ENCODE data around the gene ACSM2B.
"Not testable (repeated sequence)": the region's sequence is repeated elsewhere in the genome, so short reads cannot be mapped to it uniquely, and the experiment has no call there.

The ACSM2B gene

GRCh38 chr16:20517149-20517548, 59.0 kb downstream of the ACSM2B start:
- no peak overlapping the region for H3K4me3 ChIP-seq (ENCODE audit: low read depth, low read length)
- H3K9me3 ChIP-seq (ENCODE audit: severe bottlenecking) = no peaks in the 10 kb centered on the region
- TF ChIP-seq, protein P1, sequence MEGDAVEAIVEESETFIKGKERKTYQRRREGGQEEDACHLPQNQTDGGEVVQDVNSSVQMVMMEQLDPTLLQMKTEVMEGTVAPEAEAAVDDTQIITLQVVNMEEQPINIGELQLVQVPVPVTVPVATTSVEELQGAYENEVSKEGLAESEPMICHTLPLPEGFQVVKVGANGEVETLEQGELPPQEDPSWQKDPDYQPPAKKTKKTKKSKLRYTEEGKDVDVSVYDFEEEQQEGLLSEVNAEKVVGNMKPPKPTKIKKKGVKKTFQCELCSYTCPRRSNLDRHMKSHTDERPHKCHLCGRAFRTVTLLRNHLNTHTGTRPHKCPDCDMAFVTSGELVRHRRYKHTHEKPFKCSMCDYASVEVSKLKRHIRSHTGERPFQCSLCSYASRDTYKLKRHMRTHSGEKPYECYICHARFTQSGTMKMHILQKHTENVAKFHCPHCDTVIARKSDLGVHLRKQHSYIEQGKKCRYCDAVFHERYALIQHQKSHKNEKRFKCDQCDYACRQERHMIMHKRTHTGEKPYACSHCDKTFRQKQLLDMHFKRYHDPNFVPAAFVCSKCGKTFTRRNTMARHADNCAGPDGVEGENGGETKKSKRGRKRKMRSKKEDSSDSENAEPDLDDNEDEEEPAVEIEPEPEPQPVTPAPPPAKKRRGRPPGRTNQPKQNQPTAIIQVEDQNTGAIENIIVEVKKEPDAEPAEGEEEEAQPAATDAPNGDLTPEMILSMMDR (IDR thresholded peaks at IDR 0.05; ENCODE audit: low read depth, low read length) = no peak
- no peak for DNase-seq
- no peaks in the 10 kb centered on the region for H3K36me3 ChIP-seq
- H3K27ac ChIP-seq = no peak overlapping the region
- H3K27me3 ChIP-seq (ENCODE audit: insufficient read depth, low read depth, severe bottlenecking) = peaks cover 39% of the 10 kb centered on the region

GRCh38 chr16:20515688-20516090, 60.5 kb downstream of the ACSM2B start:
- no peak overlapping the region for H3K27ac ChIP-seq
- TF ChIP-seq, protein P1 (IDR thresholded peaks at IDR 0.05; ENCODE audit: low read depth, low read length) = no peak
- peaks cover 36% of the 10 kb centered on the region for H3K27me3 ChIP-seq (ENCODE audit: insufficient read depth, low read depth, severe bottlenecking)
- DNase-seq = no peak
- no peaks in the 10 kb centered on the region for H3K36me3 ChIP-seq
- H3K4me3 ChIP-seq (ENCODE audit: low read depth, low read length) = no peak overlapping the region
- H3K9me3 ChIP-seq (ENCODE audit: severe bottlenecking) = no peaks in the 10 kb centered on the region

DNA sequence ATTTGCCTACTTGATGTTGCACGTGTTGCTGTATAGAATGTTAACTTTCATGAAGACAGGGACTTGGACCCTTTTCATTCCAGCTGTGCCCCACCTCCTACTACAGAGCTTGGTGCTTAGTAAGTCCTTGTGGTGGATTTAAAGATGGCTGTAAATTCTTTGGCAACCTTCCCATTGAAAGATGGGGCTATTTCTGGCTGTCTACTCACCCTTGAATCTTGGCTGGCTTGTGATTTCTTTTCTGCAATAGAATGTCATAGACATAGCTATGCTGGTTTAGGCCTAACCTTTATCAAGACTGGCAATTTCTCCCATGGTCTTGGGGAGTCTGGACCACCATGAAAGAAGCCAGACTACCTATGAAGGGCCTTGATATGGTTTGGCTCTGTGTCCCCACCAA, 65.8 kb downstream of the ACSM2B start:
- Histone ChIP-seq H3K36me3 (no peaks in the 10 kb centered on the region), H3K27ac (no peak overlapping the region), H3K9me3 (ENCODE audit: severe bottlenecking) (peaks cover 3% of the 10 kb centered on the region), H3K27me3 (ENCODE audit: insufficient read depth, low read depth, severe bottlenecking) (peaks cover 41% of the 10 kb centered on the region), H3K4me3 (ENCODE audit: low read depth, low read length) (no peak overlapping the region)
- TF ChIP-seq, protein P1 (IDR thresholded peaks at IDR 0.05; ENCODE audit: low read depth, low read length) = no peak
- no peak for DNase-seq

DNA sequence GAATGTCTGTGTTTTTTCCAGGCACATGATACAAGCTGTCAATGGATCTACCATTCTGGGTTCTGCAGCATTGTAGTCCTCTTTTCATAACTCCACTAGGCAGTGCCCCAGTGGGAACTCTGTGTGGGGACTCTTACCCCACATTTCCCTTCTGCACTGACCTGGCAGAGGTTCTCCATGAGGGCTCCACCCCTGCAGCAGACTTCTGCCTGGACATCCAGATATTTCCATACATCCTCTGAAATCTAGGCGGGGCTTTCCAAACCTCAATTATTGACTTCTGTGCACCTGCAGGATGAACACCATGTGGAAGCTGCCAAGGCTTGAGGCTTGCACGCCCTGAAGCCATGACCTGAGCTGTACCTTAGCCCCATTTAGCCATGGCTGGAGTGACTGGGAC, 68.9 kb downstream of the ACSM2B start:
- no peak overlapping the region for H3K27ac ChIP-seq
- TF ChIP-seq, protein P1 (IDR thresholded peaks at IDR 0.05; ENCODE audit: low read depth, low read length) = no peak
- peaks cover 3% of the 10 kb centered on the region for H3K9me3 ChIP-seq (ENCODE audit: severe bottlenecking)
- H3K36me3 ChIP-seq = no peaks in the 10 kb centered on the region
- no peak for DNase-seq
- no peak overlapping the region for H3K4me3 ChIP-seq (ENCODE audit: low read depth, low read length)
- peaks cover 28% of the 10 kb centered on the region for H3K27me3 ChIP-seq (ENCODE audit: insufficient read depth, low read depth, severe bottlenecking)

GRCh38 chr16:20504418-20504817, 71.7 kb downstream of the ACSM2B start:
- Histone ChIP-seq H3K4me3 (ENCODE audit: low read depth, low read length) (no peak overlapping the region), H3K27me3 (ENCODE audit: insufficient read depth, low read depth, severe bottlenecking) (peaks cover 14% of the 10 kb centered on the region), H3K9me3 (ENCODE audit: severe bottlenecking) (peaks cover 3% of the 10 kb centered on the region), H3K36me3 (no peaks in the 10 kb centered on the region), H3K27ac (no peak overlapping the region)
- TF ChIP-seq, protein P1 (IDR thresholded peaks at IDR 0.05; ENCODE audit: low read depth, low read length) = no peak
- DNase-seq = no peak

DNA sequence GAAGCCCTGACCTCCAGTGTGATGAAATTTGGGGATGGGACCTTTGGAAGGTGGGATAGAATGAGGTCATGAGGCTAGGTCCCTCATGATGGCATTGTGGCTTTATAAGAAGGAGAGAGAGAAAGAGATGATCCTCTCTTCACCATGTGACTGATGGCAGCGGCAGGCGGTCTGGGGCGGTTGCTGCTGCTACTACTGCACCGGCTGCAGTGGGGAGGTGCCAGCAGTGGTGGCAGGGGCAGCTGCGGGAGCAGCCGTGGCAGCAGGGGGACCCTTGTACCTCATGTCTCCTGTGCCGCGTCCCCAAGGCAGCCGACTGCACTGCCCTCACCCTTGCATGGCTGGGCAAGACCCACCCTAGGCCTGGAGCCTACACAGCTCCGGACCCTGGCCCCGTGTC, 84.7 kb downstream of the ACSM2B start:
- DNase-seq; H3K36me3 ChIP-seq; H3K27ac ChIP-seq; H3K27me3 ChIP-seq (ENCODE audit: insufficient read depth, low read depth, severe bottlenecking); H3K4me3 ChIP-seq (ENCODE audit: low read depth, low read length); H3K9me3 ChIP-seq (ENCODE audit: severe bottlenecking): not testable (repeated sequence)

- not testable (repeated sequence) for H3K27ac ChIP-seq; H3K4me3 ChIP-seq (ENCODE audit: low read depth, low read length); H3K27me3 ChIP-seq (ENCODE audit: insufficient read depth, low read depth, severe bottlenecking); DNase-seq; H3K9me3 ChIP-seq (ENCODE audit: severe bottlenecking); H3K36me3 ChIP-seq
These were observed 85.2 kb downstream of the ACSM2B start for GRCh38 chr16:20490994-20491393.

All from WERI-Rb-1 (cell line).